K562 (cell line): ENCODE measurements around the gene LTK. TPM values are rescaled to one million over a fixed set of nuclear protein-coding genes. Genes with fewer than 3 reads are reported as not detected.

ENCODE experiments used
- CBFB ChIP-seq: sonication (generic); formaldehyde crosslinking; IDR thresholded peaks from 2 replicates; pipeline ENCODE4 v1.4.0; 2020; ENCODE audit warnings: mild to moderate bottlenecking, missing genetic modification reagents
- CHD1 ChIP-seq: fragments of 200-600 bp; sonication (generic); IDR thresholded peaks from one replicate; pipeline ENCODE4 v1.6.1; 2012; ENCODE audit warnings: mild to moderate bottlenecking, moderate library complexity, low read length, inconsistent platforms
- ELF1 ChIP-seq: fragments of 200-800 bp; sonication (Bioruptor generic); IDR thresholded peaks from 2 replicates; pipeline ENCODE4 v1.6.1; 2016; ENCODE audit warnings: missing genetic modification characterization, missing compliant biosample characterization
- ESRRA ChIP-seq: fragments of 450-650 bp; IDR thresholded peaks from 2 replicates; pipeline ENCODE4 v1.6.1; 2014; ENCODE audit warnings: low read depth, mild to moderate bottlenecking, moderate library complexity, borderline replicate concordance
- GABPB2 ChIP-seq: fragments of 250-450 bp; sonication (Bioruptor Pico); conservative IDR thresholded peaks from 2 replicates; pipeline ENCODE4 v1.5.1; 2021; ENCODE audit warnings: mild to moderate bottlenecking
- HDAC3 ChIP-seq: fragments of 450-650 bp; IDR thresholded peaks from 2 replicates; pipeline ENCODE4 v1.6.1; 2018; ENCODE audit warnings: borderline replicate concordance, mild to moderate bottlenecking, moderate library complexity; ENCODE audit not compliant: partially characterized antibody
- HSF4 ChIP-seq: fragments of 250-450 bp; sonication (Bioruptor Pico); IDR thresholded peaks from 2 replicates; pipeline ENCODE4 v2.1.2; 2022; ENCODE audit warnings: mild to moderate bottlenecking, moderate library complexity, borderline replicate concordance
- LEF1 ChIP-seq: fragments of 450-650 bp; IDR thresholded peaks from 2 replicates; pipeline ENCODE4 v1.6.1; 2016; ENCODE audit warnings: mild to moderate bottlenecking
- MYC ChIP-seq, 2 experiments: fragments of 250-450 bp in 1 of 2; sonication (Bioruptor Pico) in 1 of 2; IDR thresholded peaks; 2 replicates each; pipeline versions ENCODE4 v1.5.1 to v1.6.1; 2012 to 2021; ENCODE audit warnings: low read depth in 2 of 2, borderline replicate concordance in 1 of 2, improper control_type of control experiment in 1 of 2, low read length in 1 of 2, mild to moderate bottlenecking in 1 of 2, moderate library complexity in 1 of 2
- NFE2L1 ChIP-seq: fragments of 450-650 bp; IDR thresholded peaks from 2 replicates; pipeline ENCODE4 v1.6.1; 2016; ENCODE audit warnings: missing genetic modification characterization, low read depth, mild to moderate bottlenecking, missing compliant biosample characterization, moderate library complexity, borderline replicate concordance
- POLR2A ChIP-seq: fragments of 450-650 bp; conservative IDR thresholded peaks from 2 replicates; pipeline ENCODE4 v1.6.1; 2016
- POU5F1 ChIP-seq: fragments of 150-350 bp; IDR thresholded peaks from 2 replicates; pipeline ENCODE4 v1.6.1; 2014; ENCODE audit warnings: borderline replicate concordance, low read length, low read depth, mild to moderate bottlenecking; ENCODE audit not compliant: partially characterized antibody
- RCOR1 ChIP-seq, 2 experiments: IDR thresholded peaks; 2 replicates each; pipeline ENCODE4 v1.6.1; 2012; ENCODE audit warnings: low read depth in 2 of 2, low read length in 2 of 2, borderline replicate concordance in 1 of 2, improper control_type of control experiment in 1 of 2
- STAT5A ChIP-seq: IDR thresholded peaks from 2 replicates; pipeline ENCODE4 v1.6.1; 2012; ENCODE audit warnings: low read length, inconsistent platforms, borderline replicate concordance
- ZBTB7A ChIP-seq: IDR thresholded peaks from 2 replicates; pipeline ENCODE4 v1.6.1; 2011; ENCODE audit warnings: low read depth, mild to moderate bottlenecking, low read length, moderate library complexity, borderline replicate concordance; ENCODE audit not compliant: control insufficient read depth
- ZNF232 ChIP-seq: sonication (generic); formaldehyde crosslinking; IDR thresholded peaks from 2 replicates; pipeline ENCODE4 v1.8.0; 2022; ENCODE audit warnings: mild to moderate bottlenecking, missing genetic modification reagents
- polyA plus RNA-seq, 8 experiments: library from polyadenylated mRNA; depleted of rRNA in 4 of 8; stranded (reverse) in 5 of 8; unstranded in 3 of 8; fragments of >200 nt; fragmentation: Nextera tagmentation in 2 of 8; fragmentation: Illumina TruSeq in 1 of 8; extraction: Ambion mirVana in 2 of 8; extraction: Trizol in 1 of 8; gene quantifications; 2 replicates each; pipeline versions ENCODE4 v1.2.1 to v1.2.3, GENCODE V29; 2011 to 2014; ENCODE audit warnings: inconsistent platforms in 1 of 8, missing spikeins in 1 of 8
- total RNA-seq, 7 experiments: library from RNA; depleted of rRNA in 6 of 7; stranded (reverse); fragments of >200 nt in 6 of 7; fragmentation: Illumina TruSeq in 2 of 7; extraction: Trizol in 2 of 7; gene quantifications; 2 replicates each; pipeline versions ENCODE4 v1.2.1 to v1.2.3, GENCODE V29; 2011 to 2021; ENCODE audit warnings: low replicate concordance in 1 of 7
- TF ChIP-seq, protein P1 (sequence below), 2 experiments: fragments of 450-650 bp; formaldehyde crosslinking in 1 of 2; IDR thresholded peaks; 2 replicates each; pipeline versions ENCODE4 v1.4.0 to v1.6.1; 2014 to 2020; ENCODE audit warnings: mild to moderate bottlenecking in 2 of 2, borderline replicate concordance in 1 of 2, low read depth in 1 of 2
- TF ChIP-seq, protein P2 (sequence below): sonication (generic); formaldehyde crosslinking; IDR thresholded peaks from 2 replicates; pipeline ENCODE4 v1.8.0; 2023; ENCODE audit warnings: mild to moderate bottlenecking, missing genetic modification reagents

Gene LTK
- total and polyA plus RNA-seq, 9 of the 15 experiments (the other 6 are each of a cell fraction or from before 2014, with no cell fraction given): 0.25 to 4.4 (median 1.8) TPM

- TF ChIP-seq RCOR1 (IDR thresholded peaks at IDR 0.05; ENCODE audit: borderline replicate concordance in 1 of 2, low read depth in 2 of 2, low read length in 2 of 2) (peak in 1 of 2 experiments; percentile 58; a peak in 1 of 4 replicates), MYC (IDR thresholded peaks at IDR 0.05; ENCODE audit: low read depth, low read length) (peak; percentile 39; the same call in 1 of the 2 replicates), MYC (CRISPR knock-in tag; IDR thresholded peaks at IDR 0.05; ENCODE audit: borderline replicate concordance, low read depth) (no peak), HSF4 (no peak), LEF1 (0 out of 2 replicates have a peak, but pooled peaks have one; percentile 14), ESRRA (peak; percentile 66; the same call in 1 of the 2 replicates), CBFB (CRISPR knock-in tag) (peak; percentile 93), POLR2A (peak; percentile 72), CHD1 (peak; percentile 34), ELF1 (tag) (peak; percentile 45; the same call in 1 of the 2 replicates), ZBTB7A (peak; percentile 54; the same call in 1 of the 2 replicates), STAT5A (no peak), POU5F1 (no peak), NFE2L1 (tag) (no peak), GABPB2 (CRISPR knock-in tag) (no peak), ZNF232 (CRISPR knock-in tag) (no peak), HDAC3 (no peak)
- TF ChIP-seq, protein P1, sequence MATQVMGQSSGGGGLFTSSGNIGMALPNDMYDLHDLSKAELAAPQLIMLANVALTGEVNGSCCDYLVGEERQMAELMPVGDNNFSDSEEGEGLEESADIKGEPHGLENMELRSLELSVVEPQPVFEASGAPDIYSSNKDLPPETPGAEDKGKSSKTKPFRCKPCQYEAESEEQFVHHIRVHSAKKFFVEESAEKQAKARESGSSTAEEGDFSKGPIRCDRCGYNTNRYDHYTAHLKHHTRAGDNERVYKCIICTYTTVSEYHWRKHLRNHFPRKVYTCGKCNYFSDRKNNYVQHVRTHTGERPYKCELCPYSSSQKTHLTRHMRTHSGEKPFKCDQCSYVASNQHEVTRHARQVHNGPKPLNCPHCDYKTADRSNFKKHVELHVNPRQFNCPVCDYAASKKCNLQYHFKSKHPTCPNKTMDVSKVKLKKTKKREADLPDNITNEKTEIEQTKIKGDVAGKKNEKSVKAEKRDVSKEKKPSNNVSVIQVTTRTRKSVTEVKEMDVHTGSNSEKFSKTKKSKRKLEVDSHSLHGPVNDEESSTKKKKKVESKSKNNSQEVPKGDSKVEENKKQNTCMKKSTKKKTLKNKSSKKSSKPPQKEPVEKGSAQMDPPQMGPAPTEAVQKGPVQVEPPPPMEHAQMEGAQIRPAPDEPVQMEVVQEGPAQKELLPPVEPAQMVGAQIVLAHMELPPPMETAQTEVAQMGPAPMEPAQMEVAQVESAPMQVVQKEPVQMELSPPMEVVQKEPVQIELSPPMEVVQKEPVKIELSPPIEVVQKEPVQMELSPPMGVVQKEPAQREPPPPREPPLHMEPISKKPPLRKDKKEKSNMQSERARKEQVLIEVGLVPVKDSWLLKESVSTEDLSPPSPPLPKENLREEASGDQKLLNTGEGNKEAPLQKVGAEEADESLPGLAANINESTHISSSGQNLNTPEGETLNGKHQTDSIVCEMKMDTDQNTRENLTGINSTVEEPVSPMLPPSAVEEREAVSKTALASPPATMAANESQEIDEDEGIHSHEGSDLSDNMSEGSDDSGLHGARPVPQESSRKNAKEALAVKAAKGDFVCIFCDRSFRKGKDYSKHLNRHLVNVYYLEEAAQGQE (IDR thresholded peaks at IDR 0.05; ENCODE audit: borderline replicate concordance): no peak
- TF ChIP-seq, protein P1 (CRISPR knock-in tag; IDR thresholded peaks at IDR 0.05; ENCODE audit: low read depth): no peak
- TF ChIP-seq, protein P2, sequence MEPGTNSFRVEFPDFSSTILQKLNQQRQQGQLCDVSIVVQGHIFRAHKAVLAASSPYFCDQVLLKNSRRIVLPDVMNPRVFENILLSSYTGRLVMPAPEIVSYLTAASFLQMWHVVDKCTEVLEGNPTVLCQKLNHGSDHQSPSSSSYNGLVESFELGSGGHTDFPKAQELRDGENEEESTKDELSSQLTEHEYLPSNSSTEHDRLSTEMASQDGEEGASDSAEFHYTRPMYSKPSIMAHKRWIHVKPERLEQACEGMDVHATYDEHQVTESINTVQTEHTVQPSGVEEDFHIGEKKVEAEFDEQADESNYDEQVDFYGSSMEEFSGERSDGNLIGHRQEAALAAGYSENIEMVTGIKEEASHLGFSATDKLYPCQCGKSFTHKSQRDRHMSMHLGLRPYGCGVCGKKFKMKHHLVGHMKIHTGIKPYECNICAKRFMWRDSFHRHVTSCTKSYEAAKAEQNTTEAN (CRISPR knock-in tag): 0 out of 2 replicates have a peak, but pooled peaks have one; percentile 24
These were observed at the start of gene LTK (continued) for GRCh38 chr15:41513506-41514227.
